Measurements from ENCODE around the gene TRMT2A.
"Not testable (repeated sequence)": the region's sequence is repeated elsewhere in the genome, so short reads cannot be mapped to it uniquely, and the experiment has no call there.

The TRMT2A gene

GRCh38 chr22:20069331-20070042 lies 47.5 kb downstream of the TRMT2A start:
- DNase-seq (ENCODE audit: low read depth): no peak
- no peak for TF ChIP-seq CTCF (conservative IDR thresholded peaks at IDR 0.05; ENCODE audit: low read depth, low read length)
- H3K4me3 ChIP-seq (ENCODE audit: low read length): no peak overlapping the region

DNA sequence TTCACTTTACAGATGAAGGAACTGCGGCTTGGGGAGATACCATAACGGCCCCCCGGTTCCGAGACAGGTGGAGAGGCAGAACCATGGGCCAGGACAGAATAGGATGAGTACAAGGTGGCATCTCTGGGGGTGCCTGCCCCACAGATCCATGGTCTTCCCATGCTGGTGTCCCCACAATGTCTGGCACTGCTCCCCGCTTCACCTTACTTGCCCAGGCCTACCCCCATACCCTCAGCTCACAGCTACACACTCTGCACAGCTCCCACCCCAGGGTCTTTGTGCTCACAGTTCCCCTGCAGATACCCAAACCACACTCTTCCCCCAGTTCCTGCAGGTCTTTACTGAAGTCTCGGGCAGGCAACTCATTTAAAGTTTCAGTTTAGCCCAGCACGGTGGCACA lies 48.4 kb downstream of the TRMT2A start:
- no peak for TF ChIP-seq CTCF (conservative IDR thresholded peaks at IDR 0.05; ENCODE audit: low read depth, low read length)
- DNase-seq (ENCODE audit: low read depth): no peak
- no peak overlapping the region for H3K4me3 ChIP-seq (ENCODE audit: low read length)

DNA sequence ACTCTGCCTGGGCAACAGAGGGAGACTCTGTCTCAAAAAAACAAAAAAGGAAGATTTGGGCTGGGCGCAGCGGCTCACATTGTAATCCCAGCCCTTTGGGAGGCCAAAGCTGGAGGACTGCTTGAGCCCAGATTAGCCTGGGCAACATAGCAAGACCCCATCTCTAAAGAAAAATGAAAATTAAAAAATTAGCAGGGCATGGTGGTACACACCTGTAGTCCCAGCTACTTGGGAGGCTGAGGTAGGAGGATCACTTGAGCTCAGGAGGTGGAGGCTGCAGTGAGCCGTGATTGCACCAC lies 49.7 kb downstream of the TRMT2A start:
- DNase-seq (ENCODE audit: low read depth); H3K4me3 ChIP-seq (ENCODE audit: low read length): not testable (repeated sequence)

DNA sequence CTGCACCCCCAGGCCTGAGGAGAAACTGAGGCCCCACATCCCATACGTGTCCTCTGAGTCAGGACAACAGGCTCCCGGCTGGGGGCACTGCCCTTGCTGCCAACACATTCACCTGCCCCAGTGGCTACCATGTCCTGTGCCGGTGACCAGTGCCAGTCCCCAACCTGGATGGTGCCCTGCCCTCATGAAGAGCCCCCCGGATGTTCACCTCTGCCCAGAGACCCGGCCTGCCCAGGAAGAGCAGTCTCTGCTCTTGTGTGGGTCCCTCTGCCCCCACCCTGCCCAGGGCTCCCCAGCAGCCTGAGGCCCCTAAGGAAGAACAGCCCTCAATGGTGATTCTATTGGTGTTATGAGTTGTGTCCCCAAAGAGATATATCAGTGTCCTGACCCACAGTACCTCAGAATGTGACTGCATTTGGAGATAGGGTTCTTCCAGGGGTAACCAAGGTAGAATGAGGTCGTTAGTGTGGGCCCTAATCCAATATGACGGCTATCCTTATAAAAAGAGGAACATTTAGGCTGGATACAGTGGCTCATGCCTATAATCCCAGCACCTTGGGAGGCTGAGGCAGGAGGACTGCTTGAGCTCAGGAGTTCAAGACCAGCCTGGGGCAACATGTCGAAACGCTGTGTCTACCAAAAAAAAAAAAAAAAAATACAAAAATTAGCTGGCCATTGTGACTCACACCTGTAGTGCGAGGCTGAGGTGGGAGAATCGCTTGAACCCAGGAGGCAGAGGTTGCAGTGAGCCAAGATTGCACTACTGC lies 50.2 kb downstream of the TRMT2A start:
- no peak for TF ChIP-seq CTCF (conservative IDR thresholded peaks at IDR 0.05; ENCODE audit: low read depth, low read length)
- H3K4me3 ChIP-seq (ENCODE audit: low read length): no peak overlapping the region
- no peak for DNase-seq (ENCODE audit: low read depth)

DNA sequence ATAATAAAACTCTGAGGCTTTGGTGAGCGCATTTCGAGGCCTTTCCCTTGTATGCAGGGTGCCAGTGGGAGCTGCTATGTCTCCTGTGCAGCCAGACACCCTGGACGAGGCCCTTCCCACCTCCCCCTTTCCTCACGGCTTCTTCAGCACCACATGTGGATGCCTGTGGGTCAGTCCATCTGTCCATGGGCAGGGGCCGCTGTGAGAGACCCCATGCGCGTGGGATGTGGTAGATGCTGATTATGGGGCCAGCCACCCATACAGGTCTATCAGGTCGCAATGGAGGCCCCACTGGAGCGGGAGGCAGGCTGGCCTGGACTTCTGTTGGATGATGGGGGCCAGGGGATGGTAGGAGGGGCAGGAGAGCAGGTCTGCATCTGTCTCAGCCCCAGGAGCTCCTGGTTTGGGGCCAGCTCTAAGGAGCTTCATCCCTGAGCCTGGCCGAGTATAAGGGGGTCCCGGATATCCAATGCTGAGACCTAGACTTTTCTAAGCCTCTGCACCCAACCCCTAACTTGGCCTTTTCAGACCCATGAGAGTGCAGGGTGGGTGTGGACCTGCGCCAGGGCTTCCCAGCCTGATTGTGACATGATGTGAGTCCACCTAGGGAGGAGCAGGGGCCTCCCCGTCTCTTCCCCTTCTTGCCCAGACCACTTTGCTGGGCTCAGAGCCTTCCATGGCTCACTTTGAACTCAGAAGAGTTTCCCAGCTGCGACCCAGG lies 51.0 kb downstream of the TRMT2A start:
- DNase-seq (ENCODE audit: low read depth): no peak
- no peak for TF ChIP-seq CTCF (conservative IDR thresholded peaks at IDR 0.05; ENCODE audit: low read depth, low read length)

GRCh38 chr22:20064545-20065262 lies 52.3 kb downstream of the TRMT2A start:
- TF ChIP-seq CTCF (conservative IDR thresholded peaks at IDR 0.05; ENCODE audit: low read depth, low read length): no peak
- no peak for DNase-seq (ENCODE audit: low read depth)
- H3K4me3 ChIP-seq (ENCODE audit: low read length): no peak overlapping the region

More for the DNA sequence above, 51.0 kb downstream of the TRMT2A start:
- H3K4me3 ChIP-seq (ENCODE audit: low read length): no peak overlapping the region

- TF ChIP-seq CTCF (conservative IDR thresholded peaks at IDR 0.05; ENCODE audit: low read depth, low read length): no peak
- DNase-seq (ENCODE audit: low read depth): no peak
- no peak overlapping the region for H3K4me3 ChIP-seq (ENCODE audit: low read length)
Observed at GRCh38 chr22:20064140-20064480, 52.9 kb downstream of the TRMT2A start.

Data from retinal pigment epithelial cell (primary cell).